ENCODE measurements around the gene LAMA5. TPM values are rescaled to one million over a fixed set of nuclear protein-coding genes. Genes with fewer than 3 reads are reported as not detected.
A peak's percentile ranks its signal among the peaks of the same experiment; 100 is the strongest.

LAMA5 gene, protein sequence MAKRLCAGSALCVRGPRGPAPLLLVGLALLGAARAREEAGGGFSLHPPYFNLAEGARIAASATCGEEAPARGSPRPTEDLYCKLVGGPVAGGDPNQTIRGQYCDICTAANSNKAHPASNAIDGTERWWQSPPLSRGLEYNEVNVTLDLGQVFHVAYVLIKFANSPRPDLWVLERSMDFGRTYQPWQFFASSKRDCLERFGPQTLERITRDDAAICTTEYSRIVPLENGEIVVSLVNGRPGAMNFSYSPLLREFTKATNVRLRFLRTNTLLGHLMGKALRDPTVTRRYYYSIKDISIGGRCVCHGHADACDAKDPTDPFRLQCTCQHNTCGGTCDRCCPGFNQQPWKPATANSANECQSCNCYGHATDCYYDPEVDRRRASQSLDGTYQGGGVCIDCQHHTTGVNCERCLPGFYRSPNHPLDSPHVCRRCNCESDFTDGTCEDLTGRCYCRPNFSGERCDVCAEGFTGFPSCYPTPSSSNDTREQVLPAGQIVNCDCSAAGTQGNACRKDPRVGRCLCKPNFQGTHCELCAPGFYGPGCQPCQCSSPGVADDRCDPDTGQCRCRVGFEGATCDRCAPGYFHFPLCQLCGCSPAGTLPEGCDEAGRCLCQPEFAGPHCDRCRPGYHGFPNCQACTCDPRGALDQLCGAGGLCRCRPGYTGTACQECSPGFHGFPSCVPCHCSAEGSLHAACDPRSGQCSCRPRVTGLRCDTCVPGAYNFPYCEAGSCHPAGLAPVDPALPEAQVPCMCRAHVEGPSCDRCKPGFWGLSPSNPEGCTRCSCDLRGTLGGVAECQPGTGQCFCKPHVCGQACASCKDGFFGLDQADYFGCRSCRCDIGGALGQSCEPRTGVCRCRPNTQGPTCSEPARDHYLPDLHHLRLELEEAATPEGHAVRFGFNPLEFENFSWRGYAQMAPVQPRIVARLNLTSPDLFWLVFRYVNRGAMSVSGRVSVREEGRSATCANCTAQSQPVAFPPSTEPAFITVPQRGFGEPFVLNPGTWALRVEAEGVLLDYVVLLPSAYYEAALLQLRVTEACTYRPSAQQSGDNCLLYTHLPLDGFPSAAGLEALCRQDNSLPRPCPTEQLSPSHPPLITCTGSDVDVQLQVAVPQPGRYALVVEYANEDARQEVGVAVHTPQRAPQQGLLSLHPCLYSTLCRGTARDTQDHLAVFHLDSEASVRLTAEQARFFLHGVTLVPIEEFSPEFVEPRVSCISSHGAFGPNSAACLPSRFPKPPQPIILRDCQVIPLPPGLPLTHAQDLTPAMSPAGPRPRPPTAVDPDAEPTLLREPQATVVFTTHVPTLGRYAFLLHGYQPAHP (N-terminal part only)
- total RNA-seq: 18.6 and 23.1 TPM in 2 replicates

DNA sequence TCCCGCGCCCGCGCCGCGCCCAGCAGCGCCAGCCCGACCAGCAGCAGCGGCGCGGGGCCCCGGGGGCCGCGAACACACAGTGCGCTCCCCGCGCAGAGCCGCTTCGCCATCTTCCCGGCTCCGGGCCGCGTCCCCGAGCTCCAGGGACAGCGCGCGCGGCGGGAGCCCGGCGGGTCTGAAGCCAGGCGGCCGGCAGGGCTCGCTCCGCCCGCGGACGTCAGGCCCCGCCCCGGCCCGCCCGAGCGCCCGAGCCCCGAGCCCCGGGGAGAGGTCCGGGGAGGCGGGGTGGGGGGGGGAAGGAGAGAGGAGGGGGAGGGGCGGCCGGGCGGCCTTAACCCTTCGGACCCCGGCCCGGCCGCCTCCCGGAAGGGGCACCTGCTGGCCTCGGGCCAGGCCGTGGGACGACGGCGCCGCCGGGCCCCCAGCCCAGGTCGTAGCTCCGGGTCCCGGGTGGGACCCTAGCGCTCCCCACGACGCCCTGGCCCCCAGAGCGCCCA, at the start of gene LAMA5:
TSS of gene LAMA5 (minus strand) at position 177 of the 497 bp plus-strand sequence. CDS start at position 110, 67 bp downstream.
- peak in 1 of 2 donors; percentile 46 for DNase-seq (ENCODE audit: low read depth in 2 of 2)

DNA sequence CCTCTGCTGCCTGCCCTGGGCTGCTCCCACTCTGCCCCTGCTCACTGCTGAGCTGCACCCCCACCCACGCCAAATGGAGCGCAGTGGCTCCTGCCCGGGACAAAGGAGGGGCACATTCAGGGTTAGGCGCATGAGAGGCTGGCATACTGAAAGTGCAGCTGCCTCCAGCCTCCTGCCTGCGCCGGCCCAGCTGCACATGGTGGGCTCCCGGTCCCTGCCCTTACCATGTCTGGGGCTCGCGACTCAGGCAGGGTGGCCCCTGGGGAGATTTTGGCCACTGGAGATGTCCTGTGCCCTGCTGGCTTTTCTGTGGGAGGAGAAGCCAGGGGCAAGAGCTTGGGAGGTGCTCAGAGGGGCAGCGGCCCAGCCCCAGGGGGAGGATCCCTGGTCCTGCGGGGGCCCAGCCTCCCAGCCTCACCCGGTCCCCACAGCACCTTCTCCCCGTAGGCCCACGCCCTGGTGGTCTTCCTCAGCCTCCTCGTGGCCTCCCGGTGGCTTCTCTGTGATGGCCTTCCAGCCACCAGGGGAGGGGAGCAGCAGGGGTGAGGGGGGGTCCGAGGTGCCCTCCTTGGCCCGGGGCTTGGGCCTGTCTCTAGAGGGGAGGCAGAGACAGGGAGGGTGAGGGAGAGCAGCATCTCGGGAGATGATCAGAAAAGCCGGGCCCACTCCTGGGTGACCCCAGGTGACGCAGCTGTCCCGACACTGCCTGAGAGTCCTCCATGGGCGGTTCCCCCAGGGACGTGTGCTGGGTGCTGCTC, 48.4 kb upstream of the LAMA5 start:
- DNase-seq (ENCODE audit: low read depth in 2 of 2): no peak

DNA sequence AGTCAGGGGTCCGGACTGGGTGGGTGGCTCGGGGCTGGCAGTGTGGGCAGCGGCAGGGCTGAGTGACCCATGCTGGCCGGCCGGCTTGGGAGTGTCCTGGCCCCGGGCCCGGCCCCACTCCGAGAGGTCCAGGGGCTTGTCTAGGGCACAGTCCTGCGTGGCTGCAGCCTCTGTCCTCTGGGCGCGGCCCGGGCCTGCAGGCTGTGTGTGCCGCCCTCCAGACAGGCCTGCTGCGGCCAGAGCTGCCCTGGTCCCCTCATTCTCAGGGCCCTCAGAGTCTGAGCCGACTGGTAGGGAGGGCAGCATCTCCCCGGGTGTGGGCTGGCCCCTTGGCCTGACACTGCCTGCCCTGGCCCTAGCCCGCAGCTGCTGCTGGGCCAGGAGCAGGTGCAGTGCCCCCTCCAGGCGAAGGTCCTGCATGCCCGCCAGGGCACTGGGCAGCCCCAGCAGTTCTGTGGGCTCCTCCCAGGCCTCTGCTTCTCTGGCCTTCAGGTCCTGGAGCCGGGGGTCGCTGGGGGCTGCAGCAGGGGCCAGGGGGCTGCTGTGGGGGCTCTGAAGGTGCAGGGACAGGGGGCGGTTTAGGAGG, 46.9 kb upstream of the LAMA5 start:
- no peak for DNase-seq (ENCODE audit: low read depth in 2 of 2)

DNA sequence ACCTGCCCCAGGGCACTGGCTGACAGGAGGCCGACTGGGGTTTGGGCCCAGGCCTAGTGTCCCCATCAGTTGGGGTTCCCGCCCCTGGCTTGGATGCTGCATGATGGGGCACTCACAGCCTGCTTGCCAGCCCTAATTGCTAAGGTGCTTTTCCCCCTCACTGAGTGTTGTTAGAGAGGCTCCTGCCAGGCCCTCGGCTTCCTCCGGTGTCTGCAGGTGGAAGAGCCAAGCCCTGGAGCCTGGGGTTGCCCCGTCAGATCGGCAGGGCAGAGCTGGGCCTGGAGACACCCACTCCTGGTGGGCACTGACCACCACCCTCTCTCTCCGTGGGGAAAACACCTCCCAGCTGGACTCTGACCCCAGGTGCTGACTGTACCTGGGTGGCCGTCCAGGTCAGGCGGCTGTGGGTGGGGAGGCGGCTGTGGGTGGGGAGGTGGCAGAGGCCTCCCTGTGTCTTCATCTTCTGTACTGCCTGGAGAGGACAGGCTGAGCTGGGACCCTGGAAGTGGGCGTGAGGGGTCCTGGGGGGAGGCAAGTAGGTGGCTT, 46.0 kb upstream of the LAMA5 start:
- DNase-seq (ENCODE audit: low read depth in 2 of 2): no peak

DNA sequence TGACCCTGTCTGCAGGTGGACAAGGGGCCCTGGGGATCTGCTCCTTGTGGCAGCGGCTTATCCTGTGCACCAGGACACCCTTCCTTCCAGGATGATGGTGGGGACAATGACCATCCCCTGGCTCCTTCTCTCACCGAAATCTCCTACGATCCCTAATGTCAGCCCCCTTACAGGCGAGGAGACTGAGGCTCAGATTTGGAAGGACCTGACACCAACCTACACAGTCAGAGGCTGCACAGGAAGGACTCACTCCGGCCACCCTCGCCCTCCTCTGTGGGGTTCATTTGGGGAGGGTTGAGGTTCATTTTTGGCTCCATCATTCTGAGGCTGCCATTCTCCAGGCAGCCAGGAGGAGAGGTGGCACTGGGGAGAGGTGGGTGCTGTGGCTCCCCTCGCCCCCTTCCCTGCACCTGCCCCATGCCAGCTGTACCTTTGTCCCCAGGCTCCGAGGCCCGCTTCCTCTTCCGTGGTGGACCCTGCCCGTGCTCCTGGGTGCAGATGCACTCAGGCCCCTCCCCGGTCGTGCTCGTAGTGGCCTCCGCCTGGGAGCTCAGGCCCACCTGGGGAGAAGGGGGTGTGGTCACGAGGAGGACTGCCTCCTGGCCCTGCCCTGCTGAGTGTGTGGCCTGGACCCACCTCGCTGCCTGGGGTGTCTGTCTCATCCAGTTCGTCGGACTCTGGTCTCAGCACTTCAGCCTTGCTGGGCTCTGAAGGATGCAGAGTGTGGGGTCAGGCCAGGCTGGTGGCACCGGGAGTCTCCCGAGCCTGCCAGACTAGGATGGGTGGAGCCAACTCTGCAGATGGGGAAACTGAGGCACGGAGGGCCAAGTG, 45.3 kb upstream of the LAMA5 start:
- DNase-seq (ENCODE audit: low read depth in 2 of 2): no peak

DNA sequence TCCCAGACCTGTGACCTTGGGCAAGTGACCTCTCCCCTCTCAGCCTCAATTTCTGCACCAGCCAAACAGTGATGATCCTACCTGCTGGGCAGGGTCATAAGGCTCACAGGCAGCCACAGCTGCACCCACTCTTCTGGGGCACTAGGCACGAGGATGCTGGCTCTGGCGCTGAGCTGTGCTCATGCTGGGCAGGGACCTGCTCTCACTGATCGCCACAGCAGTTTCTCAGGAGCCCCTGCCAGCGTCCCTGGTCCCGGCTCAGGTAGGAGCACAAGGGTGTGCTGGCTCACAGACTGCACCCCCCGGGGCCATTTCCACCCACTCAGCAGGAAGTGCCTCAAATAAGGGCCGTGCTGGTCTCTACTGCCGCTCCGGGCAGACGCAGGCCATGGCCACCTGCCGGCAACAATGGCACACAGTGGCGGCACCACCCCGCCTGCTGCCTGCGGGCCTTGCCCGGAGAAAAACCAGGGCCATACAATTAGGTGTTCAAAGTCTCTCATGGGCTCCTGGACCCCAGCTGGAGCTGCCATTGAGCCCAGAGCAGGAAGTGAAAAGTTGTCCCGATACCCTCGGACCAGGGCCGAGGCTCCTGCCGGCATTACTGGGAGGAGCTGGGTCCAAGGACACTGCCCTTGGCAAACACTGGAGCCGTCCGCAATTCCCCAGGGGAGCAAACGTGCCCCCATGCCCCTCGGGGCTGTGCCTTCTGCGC, 44.5 kb upstream of the LAMA5 start:
- DNase-seq (ENCODE audit: low read depth in 2 of 2): no peak

DNA sequence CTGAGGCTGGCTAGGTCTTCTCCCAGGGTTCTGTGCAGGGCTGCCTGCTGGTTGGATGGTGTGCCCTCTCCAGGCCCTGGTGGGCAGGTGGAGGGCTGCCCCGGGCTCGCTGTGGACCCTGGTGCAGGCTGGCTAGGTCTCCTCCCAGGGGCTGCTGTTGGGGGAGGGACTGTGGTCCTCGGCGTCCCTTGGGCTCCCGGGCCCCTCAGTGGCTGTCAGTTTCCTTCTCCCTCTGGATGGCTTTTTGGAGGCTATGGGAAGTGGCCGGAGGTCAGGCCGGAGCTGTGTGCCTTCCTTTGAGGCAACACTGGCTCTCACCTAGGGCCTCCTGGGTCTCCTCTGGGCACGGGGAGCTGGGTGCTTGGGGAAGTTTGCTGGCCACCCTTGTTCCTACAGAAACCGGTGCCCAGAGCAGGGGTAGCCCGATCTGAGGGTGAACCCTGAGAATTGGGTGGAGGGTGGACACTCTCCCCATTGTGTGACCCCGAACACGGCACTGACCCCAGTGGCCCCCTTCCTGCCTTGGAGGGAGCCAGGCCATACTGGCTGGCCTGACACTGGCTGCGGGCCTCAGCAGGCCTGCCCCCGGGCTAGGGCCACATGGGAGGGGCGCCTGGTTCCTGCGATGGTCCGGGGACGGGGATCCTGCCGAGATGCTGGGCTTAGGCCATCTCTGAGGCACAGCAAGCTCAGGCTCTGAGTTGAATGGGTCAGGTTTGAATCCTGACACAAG, 43.8 kb upstream of the LAMA5 start:
- DNase-seq (ENCODE audit: low read depth in 2 of 2): no peak

DNA sequence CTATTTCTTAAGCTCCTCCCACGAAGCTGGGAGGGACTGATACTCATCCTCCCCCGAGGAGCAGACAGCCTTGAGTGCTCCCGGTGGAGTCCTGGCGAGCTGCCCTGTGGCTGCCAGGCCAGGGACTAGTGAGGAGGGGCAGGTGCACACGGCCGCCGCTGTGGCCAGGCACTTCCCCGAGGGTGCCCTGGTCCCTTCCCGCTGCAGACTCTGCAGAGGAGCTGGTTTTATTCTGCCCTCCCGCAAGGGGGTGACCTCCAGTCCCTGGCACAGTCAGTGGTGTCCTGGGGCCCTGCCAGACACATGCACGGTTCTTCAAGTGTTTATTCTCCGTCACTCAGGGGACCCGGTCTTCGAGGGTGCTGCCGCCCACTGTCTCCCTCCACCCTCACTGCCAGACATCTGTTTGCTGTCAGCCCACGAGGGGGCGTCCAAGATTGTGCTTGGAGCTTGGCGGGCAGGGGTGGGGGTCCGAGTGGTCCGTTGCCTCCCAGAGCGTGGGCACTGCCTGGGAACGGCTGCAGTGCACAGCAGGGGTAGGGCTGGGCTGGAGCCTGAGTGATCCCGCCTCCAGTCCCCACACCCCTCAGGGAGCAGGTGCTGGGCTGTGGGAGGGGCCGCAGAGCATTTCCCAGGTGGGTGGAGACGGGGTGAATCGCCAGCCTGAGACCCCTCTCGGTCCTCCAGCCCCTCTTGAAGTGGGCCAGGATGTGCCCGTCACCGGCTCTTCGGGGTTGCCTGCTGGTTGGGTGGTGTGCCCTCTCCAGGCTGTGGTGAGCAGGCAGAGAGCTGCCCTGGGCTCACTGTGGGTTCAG, 43.0 kb upstream of the LAMA5 start:
- peak in 1 of 2 donors; percentile 44 for DNase-seq (ENCODE audit: low read depth in 2 of 2)

DNA sequence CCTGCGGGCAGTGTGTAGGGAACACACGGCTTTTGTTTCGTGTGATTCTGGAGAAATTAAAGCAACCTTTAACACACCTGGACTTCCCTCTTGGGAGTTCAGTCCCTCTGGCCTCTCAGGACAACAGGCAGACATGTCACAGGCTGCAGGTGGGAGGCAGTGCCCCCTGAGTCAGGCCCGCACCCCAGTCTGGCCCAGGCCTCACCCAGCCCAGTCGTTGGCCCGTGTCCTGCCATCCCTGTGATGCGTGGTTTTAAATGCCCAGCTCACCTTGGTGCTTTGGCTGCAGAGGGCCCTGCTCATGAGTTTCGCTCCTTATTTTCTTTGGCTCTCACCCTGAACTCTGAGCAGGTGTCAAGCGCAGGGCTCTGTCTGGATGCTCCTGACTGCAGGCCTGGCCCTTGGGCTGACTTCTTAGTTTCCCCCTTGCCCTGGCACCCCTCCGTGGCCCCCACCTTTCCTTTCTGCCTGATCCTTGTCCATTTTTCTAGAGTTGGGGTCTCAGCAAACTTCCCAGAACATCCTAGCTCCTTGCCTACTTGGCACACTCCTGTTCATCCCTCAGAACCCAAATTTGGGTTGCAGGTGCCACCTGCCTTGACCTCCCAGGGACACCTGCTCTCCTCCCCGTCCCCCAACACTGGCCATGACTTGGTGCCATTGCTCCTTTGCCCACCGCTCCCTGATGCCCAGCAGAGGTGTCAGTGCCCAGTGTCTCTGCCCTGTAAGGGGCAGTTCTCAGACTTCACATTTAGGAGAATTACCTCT, 42.2 kb upstream of the LAMA5 start:
- no peak for DNase-seq (ENCODE audit: low read depth in 2 of 2)

DNA sequence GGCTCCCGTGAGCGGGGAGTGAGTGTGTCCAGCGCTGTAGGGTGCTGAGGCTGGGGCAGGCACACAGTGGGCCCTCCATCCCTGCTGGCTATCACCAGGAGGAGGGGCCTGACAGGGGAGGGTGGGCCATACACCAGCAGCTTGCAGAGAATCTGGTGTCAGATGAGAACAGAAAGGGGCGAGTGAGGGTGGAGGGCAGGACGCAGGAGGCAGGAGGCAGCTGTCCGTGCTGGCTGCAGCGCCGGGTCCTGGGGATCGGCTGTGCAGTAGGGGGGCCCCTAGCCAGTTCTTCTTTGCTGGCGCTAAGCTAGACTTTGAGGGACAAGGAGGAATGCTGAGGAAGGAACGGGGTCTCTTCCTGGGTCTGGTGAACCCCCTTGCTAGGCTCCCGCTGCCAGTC, 41.5 kb upstream of the LAMA5 start:
- no peak for DNase-seq (ENCODE audit: low read depth in 2 of 2)

DNA sequence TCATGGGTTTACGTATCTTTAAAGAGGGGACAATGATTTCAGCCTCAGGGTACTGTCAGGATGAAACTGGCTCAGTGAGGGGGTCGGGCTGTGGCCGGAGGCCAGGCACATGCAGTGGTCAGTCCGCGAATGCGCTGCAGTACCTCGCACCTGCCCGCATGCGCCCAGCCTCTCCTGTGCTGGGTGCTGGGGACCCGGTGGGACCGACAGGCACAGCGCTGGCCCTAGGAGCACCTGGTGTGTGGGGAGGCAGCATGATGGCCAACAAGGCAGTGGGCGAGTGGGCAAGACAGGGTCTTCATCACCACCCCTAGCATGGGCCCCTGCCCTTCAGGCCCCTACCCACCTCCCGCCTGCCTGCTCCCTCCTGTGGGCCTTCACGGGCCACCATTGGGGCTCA, 40.9 kb upstream of the LAMA5 start:
- DNase-seq (ENCODE audit: low read depth in 2 of 2): no peak

DNA sequence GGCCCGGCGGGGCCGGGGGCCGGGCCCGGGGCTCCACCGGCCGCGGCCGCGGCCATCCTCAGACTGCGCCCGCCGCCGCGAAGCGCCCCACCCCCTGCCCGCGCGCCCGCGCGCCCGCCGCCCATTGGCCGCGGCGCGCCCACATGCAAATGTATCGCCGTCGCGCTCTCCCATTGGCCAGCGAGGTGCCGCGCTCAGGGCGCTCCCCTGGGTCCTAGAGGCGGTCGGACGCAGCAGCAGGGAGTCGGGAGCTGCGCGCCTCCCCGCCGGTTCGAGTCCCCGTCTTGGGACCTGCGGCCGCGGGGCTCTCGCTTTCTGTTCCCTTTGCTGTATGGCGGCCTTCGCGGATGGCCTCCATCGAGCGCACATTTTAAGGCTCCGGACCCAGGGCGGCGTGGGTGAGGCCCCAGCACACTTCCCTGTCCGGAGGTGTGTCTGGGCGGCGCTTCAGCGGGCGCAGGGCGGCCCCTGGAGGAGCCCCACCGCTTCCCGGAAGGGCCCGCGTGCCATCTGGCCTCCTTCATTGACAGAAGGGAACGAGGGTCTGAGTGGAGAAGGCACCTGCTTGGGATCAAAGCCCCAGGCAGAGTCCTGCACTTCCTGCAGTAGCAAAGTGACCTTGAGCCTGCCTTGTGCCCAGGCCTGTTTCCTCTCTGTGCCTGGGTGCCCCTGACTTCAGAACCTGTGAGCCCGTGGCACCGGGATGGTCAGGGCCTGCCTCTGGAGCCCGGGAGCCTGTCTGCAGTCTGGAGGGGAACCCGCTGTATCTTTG, 40.3 kb upstream of the LAMA5 start, which contains the start of gene CABLES2:
TSS of gene CABLES2 (minus strand) at position 65 of the 772 bp plus-strand sequence. CDS start at position 56, 9 bp downstream.
- peak; percentile 83 to 94 for DNase-seq (ENCODE audit: low read depth in 2 of 2)

DNA sequence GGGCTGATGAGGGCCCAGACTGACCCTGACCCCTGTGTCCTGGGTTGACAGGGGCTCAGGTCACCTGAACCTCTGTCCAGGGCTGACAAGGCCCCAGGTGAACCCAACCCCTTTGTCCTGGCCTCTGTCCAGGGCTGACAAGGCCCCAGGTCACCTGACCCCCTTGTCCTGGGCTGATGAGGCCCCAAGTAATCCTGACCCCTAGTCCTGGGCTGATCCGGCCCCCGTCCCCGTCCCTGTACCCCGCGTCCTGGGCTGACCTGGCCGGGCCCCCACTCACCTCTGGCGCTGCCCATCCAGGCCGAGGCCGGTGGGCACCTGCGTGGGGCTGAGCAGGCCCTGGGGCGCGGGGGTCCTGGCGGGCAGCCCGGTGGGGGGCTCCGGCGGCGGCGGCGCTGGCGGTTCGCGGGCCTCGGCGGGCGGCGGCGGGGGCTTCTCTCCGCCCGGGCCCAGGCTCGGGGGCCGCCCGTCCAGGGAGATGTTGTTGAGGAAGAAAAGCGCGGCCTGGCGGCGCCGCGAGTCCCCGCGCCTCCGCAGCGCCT, 39.6 kb upstream of the LAMA5 start:
- no peak for DNase-seq (ENCODE audit: low read depth in 2 of 2)

DNA sequence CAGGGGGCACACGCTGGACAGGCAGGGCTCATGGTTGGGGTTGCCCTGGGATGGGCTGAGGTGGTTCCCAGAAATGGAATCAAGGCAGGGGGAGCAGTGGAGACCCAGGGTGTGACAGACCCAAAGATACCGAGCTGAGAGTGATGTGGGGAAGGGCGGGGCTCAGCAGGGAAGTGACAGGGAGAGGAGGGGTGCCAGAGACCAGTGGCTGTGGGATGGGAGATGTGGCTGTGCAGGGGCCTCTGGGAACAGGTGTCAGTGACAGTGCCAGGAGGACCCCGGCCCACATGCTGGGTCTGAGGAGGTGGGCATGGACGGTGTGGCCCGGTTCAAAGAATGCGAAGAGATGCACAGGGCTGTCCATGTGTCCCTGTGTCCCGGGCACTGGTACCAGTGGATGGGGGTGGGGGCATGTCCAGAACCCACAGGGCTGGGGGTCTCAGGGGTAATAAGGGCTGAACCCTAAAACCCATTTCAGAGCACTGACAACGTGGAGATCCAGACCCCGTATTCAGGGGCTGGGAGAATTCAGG, 38.9 kb upstream of the LAMA5 start:
- no peak for DNase-seq (ENCODE audit: low read depth in 2 of 2)

Data from dermis microvascular lymphatic vessel endothelial cell (primary cell).